ENCODE data around the gene CGNL1. TPM values are rescaled to one million over a fixed set of nuclear protein-coding genes. Genes with fewer than 3 reads are reported as not detected.
A peak's percentile ranks its signal among the peaks of the same experiment; 100 is the strongest.

The CGNL1 gene
- total and polyA plus RNA-seq, 11 donors, result 3.8 to 40.0 (median 23.4) TPM

- Histone ChIP-seq H3K4me3 (peak within 1 kb of the TSS; percentile 47 to 94 (median 75)), H3K27me3 (peaks cover 0 to 6% (median 0%) of the 10 kb centered on the region in 9 donors), H3K4me1 (peaks cover 0 to 54% (median 24%) of the 10 kb centered on the region in 12 donors), H3K27ac (peak within 1 kb of the TSS; percentile 79 to 96 (median 94)), H3K36me3 (no peaks in the 10 kb centered on the region), H3K9me3 (no peaks in the 10 kb centered on the region)
- TF ChIP-seq POLR2A (IDR thresholded peaks at IDR 0.05) (peak in 1 of 2 donors; percentile 91), CTCF (IDR thresholded peaks at IDR 0.05) (peak in 2 of 12 donors; percentile 11 to 15)
- 0 to 2% (median 0%) methylated on average over 6 to 58 of the region's 58 CpGs for WGBS, 4 donors
- DNase-seq (peak; percentile 66 to 82 (median 78)), ATAC-seq (peak in 3 of 4 donors; percentile 28 to 72 (median 68))
- intact Hi-C loops (cut with DNase I), result loop anchor here in 2 of 10 donors (2.0 kb wide), 2 partner anchors 23 to 31 kb away; no protein-coding TSS in a partner anchor
Observed at GRCh38 chr15:57591822-57592367, 215.6 kb downstream of the CGNL1 start, which contains the start of gene MYZAP. MYZAP (plus strand) TSS chr15:57591904; CDS start chr15:57592035, 131 bp downstream.

- peaks cover 0 to 59% (median 29%) of the 10 kb centered on the region in 12 donors for H3K4me1 ChIP-seq
- intact Hi-C loops (cut with DNase I), result loop anchor here in 1 of 10 donors (2.0 kb wide), 1 partner anchor 32 kb away; no protein-coding TSS in a partner anchor
Observed at GRCh38 chr15:57592426-57592825, 216.1 kb downstream of the CGNL1 start.

GRCh38 chr15:57592836-57593420, 216.6 kb downstream of the CGNL1 start:
- peaks cover 0 to 64% (median 34%) of the 10 kb centered on the region in 12 donors for H3K4me1 ChIP-seq
- ATAC-seq (no peak), DNase-seq (peak in 2 of 5 donors; percentile 55 to 66)
- intact Hi-C loops (cut with DNase I), result loop anchor here in 1 of 10 donors (2.0 kb wide), 1 partner anchor 32 kb away; no protein-coding TSS in a partner anchor
- H3K36me3 ChIP-seq, result no peaks in the 10 kb centered on the region
- peaks cover 0 to 6% (median 0%) of the 10 kb centered on the region in 9 donors for H3K27me3 ChIP-seq
- H3K4me3 ChIP-seq, result peak overlapping the region; percentile 47 to 94 (median 75)
- 50 to 71% (median 60%) methylated on average over 3 to 5 of the region's 5 CpGs for WGBS, 4 donors
- peak overlapping the region; percentile 79 to 96 (median 94) for H3K27ac ChIP-seq
- no peaks in the 10 kb centered on the region for H3K9me3 ChIP-seq
- no peak for TF ChIP-seq POLR2A (IDR thresholded peaks at IDR 0.05)
- no peak for TF ChIP-seq CTCF (IDR thresholded peaks at IDR 0.05)

More at GRCh38 chr15:57592426-57592825, 216.1 kb downstream of the CGNL1 start:
- 34 to 53% (median 38%) methylated on average over 5 of the region's 5 CpGs for WGBS, 4 donors
- H3K9me3 ChIP-seq, result no peaks in the 10 kb centered on the region
- H3K4me3 ChIP-seq, result peak overlapping the region; percentile 47 to 94 (median 75)
- no peaks in the 10 kb centered on the region for H3K36me3 ChIP-seq
- TF ChIP-seq POLR2A (IDR thresholded peaks at IDR 0.05) (no peak), CTCF (IDR thresholded peaks at IDR 0.05) (no peak)
- ATAC-seq (no peak), DNase-seq (no peak)
- peaks cover 0 to 6% (median 0%) of the 10 kb centered on the region in 9 donors for H3K27me3 ChIP-seq
- peak overlapping the region; percentile 79 to 96 (median 94) for H3K27ac ChIP-seq

- peaks cover 0 to 6% (median 0%) of the 10 kb centered on the region in 9 donors for H3K27me3 ChIP-seq
- intact Hi-C loops (cut with DNase I), result no loop called here
- 50 to 70% (median 62%) methylated on average over 6 of the region's 6 CpGs for WGBS, 4 donors
- peak overlapping the region; percentile 74 to 96 (median 94) for H3K27ac ChIP-seq
- H3K4me1 ChIP-seq, result peaks cover 0 to 67% (median 40%) of the 10 kb centered on the region in 12 donors
- no peak for TF ChIP-seq POLR2A (IDR thresholded peaks at IDR 0.05)
- no peak for TF ChIP-seq CTCF (IDR thresholded peaks at IDR 0.05)
- peak overlapping the region in 11 of 12 donors; percentile 14 to 94 (median 75) for H3K4me3 ChIP-seq
- DNase-seq (no peak), ATAC-seq (no peak)
- no peaks in the 10 kb centered on the region for H3K9me3 ChIP-seq
- no peaks in the 10 kb centered on the region for H3K36me3 ChIP-seq
Observed at GRCh38 chr15:57594479-57594878, 218.2 kb downstream of the CGNL1 start.
